ENCODE measurements around the gene CDV3. TPM values are rescaled to one million over a fixed set of nuclear protein-coding genes. Genes with fewer than 3 reads are reported as not detected.

CDV3 gene
- total RNA-seq, 1 experiment from 2014 or later = 161 TPM

GRCh38 chr3:133593243-133593642 is 19.8 kb downstream of the CDV3 start:
- Histone ChIP-seq H3K4me3 (ENCODE audit: low read depth, low read length, poor library complexity, severe bottlenecking) (no peak overlapping the region), H3K27ac (ENCODE audit: low read depth, low read length, poor library complexity, severe bottlenecking) (no peak overlapping the region), H3K36me3 (ENCODE audit: insufficient read depth, low read length, poor library complexity, severe bottlenecking) (peaks cover 15% of the 10 kb centered on the region), H3K9me3 (ENCODE audit: low read depth, low read length, poor library complexity, severe bottlenecking) (no peaks in the 10 kb centered on the region), H3K4me1 (ENCODE audit: insufficient read depth, low read length, poor library complexity, severe bottlenecking) (peaks cover 13% of the 10 kb centered on the region), H3K27me3 (replicated peaks; ENCODE audit: insufficient read depth, low read depth, low read length, poor library complexity) (no peaks in the 10 kb centered on the region)
- no peak for TF ChIP-seq CTCF (conservative IDR thresholded peaks at IDR 0.05; ENCODE audit: low read depth, low read length)
- TF ChIP-seq EZH2 (IDR thresholded peaks at IDR 0.05; ENCODE audit: borderline replicate concordance, low read depth, low read length, poor library complexity, severe bottlenecking) = no peak
- no peak for DNase-seq (ENCODE audit: low spot score)
- no TSS peak for BruUV-seq (replicated peaks)
- CTCF ChIA-PET = no interaction called here
- POLR2A ChIA-PET (ENCODE audit: low non-redundant PET) = no interaction called here
- intact Hi-C loops (cut with micrococcal nuclease; ENCODE audit: unreplicated experiment) = no loop called here

GRCh38 chr3:133595341-133595740 is 21.9 kb downstream of the CDV3 start:
- POLR2A ChIA-PET (ENCODE audit: low non-redundant PET) = no interaction called here
- Histone ChIP-seq H3K9me3 (ENCODE audit: low read depth, low read length, poor library complexity, severe bottlenecking) (no peaks in the 10 kb centered on the region), H3K36me3 (ENCODE audit: insufficient read depth, low read length, poor library complexity, severe bottlenecking) (no peaks in the 10 kb centered on the region), H3K27ac (ENCODE audit: low read depth, low read length, poor library complexity, severe bottlenecking) (no peak overlapping the region), H3K27me3 (replicated peaks; ENCODE audit: insufficient read depth, low read depth, low read length, poor library complexity) (no peaks in the 10 kb centered on the region), H3K4me3 (ENCODE audit: low read depth, low read length, poor library complexity, severe bottlenecking) (no peak overlapping the region), H3K4me1 (ENCODE audit: insufficient read depth, low read length, poor library complexity, severe bottlenecking) (peaks cover 13% of the 10 kb centered on the region)
- no peak for TF ChIP-seq EZH2 (IDR thresholded peaks at IDR 0.05; ENCODE audit: borderline replicate concordance, low read depth, low read length, poor library complexity, severe bottlenecking)
- TF ChIP-seq CTCF (conservative IDR thresholded peaks at IDR 0.05; ENCODE audit: low read depth, low read length) = no peak
- intact Hi-C loops (cut with micrococcal nuclease; ENCODE audit: unreplicated experiment) = no loop called here
- no peak for DNase-seq (ENCODE audit: low spot score)
- CTCF ChIA-PET = no interaction called here
- BruUV-seq (replicated peaks) = no TSS peak

GRCh38 chr3:133598405-133598804 is 24.9 kb downstream of the CDV3 start:
- Histone ChIP-seq H3K27me3 (replicated peaks; ENCODE audit: insufficient read depth, low read depth, low read length, poor library complexity) (no peaks in the 10 kb centered on the region), H3K4me3 (ENCODE audit: low read depth, low read length, poor library complexity, severe bottlenecking) (no peak overlapping the region), H3K36me3 (ENCODE audit: insufficient read depth, low read length, poor library complexity, severe bottlenecking) (peaks cover 9% of the 10 kb centered on the region), H3K27ac (ENCODE audit: low read depth, low read length, poor library complexity, severe bottlenecking) (no peak overlapping the region), H3K9me3 (ENCODE audit: low read depth, low read length, poor library complexity, severe bottlenecking) (no peaks in the 10 kb centered on the region), H3K4me1 (ENCODE audit: insufficient read depth, low read length, poor library complexity, severe bottlenecking) (peaks cover 13% of the 10 kb centered on the region)
- TF ChIP-seq EZH2 (IDR thresholded peaks at IDR 0.05; ENCODE audit: borderline replicate concordance, low read depth, low read length, poor library complexity, severe bottlenecking) (no peak), CTCF (conservative IDR thresholded peaks at IDR 0.05; ENCODE audit: low read depth, low read length) (no peak)
- ChIA-PET CTCF (no interaction called here), POLR2A (ENCODE audit: low non-redundant PET) (no interaction called here)
- intact Hi-C loops (cut with micrococcal nuclease; ENCODE audit: unreplicated experiment) = no loop called here
- no peak for DNase-seq (ENCODE audit: low spot score)
- BruUV-seq (replicated peaks) = no TSS peak

Data from A673 (cell line).